Endodermal cell (in vitro differentiated cells): ENCODE measurements around the gene EIF4G2. TPM values are rescaled to one million over a fixed set of nuclear protein-coding genes. Genes with fewer than 3 reads are reported as not detected.

ENCODE experiments used
- DNase-seq: peaks from one replicate; pipeline ENCODE4 v3.0.0-alpha.2; 2017
- H3K27ac ChIP-seq: 2 replicates; pipeline ENCODE4 v1.5.1; 2013; ENCODE audit warnings: mild to moderate bottlenecking, low read depth, low read length, moderate library complexity
- H3K27me3 ChIP-seq: 2 replicates; pipeline ENCODE4 v1.6.1; 2013; ENCODE audit warnings: mild to moderate bottlenecking, low read length, moderate library complexity; ENCODE audit not compliant: insufficient read depth, control insufficient read depth, poor library complexity, severe bottlenecking
- H3K36me3 ChIP-seq: 2 replicates; pipeline ENCODE4 v1.7.0; 2013; ENCODE audit warnings: mild to moderate bottlenecking, low read length, moderate library complexity; ENCODE audit not compliant: control insufficient read depth, insufficient read depth
- H3K4me1 ChIP-seq: one replicate; pipeline ENCODE4 v1.7.0; 2013; ENCODE audit warnings: low read length; ENCODE audit not compliant: control insufficient read depth, insufficient read depth
- H3K4me3 ChIP-seq: 2 replicates; pipeline ENCODE4 v1.5.1; 2013; ENCODE audit warnings: mild to moderate bottlenecking, low read length, moderate library complexity
- H3K9ac ChIP-seq: 2 replicates; pipeline ENCODE4 v1.6.1; 2013; ENCODE audit warnings: mild to moderate bottlenecking, low read length, moderate library complexity; ENCODE audit not compliant: poor library complexity, severe bottlenecking; ENCODE audit errors: extremely low read depth
- H3K9me3 ChIP-seq: 2 replicates; pipeline ENCODE4 v1.6.1; 2013; ENCODE audit warnings: mild to moderate bottlenecking, low read length, moderate library complexity; ENCODE audit not compliant: control insufficient read depth
- H3K27ac Mint-ChIP-seq: 2 replicates; pipeline ENCODE4 v1.8.0; 2020; ENCODE audit warnings: mixed read lengths
- H3K27me3 Mint-ChIP-seq: 2 replicates; pipeline ENCODE4 v1.8.0; 2021; ENCODE audit warnings: mild to moderate bottlenecking, mixed read lengths; ENCODE audit not compliant: insufficient read depth
- H3K36me3 Mint-ChIP-seq: 2 replicates; pipeline ENCODE4 v1.8.0; 2020; ENCODE audit warnings: low read depth, mixed read lengths
- H3K4me1 Mint-ChIP-seq: 2 replicates; pipeline ENCODE4 v1.8.0; 2020; ENCODE audit warnings: mixed read lengths
- H3K4me3 Mint-ChIP-seq: 2 replicates; pipeline ENCODE4 v1.8.0; 2020; ENCODE audit warnings: mild to moderate bottlenecking, moderate library complexity, mixed read lengths
- H3K9me3 Mint-ChIP-seq: 2 replicates; pipeline ENCODE4 v1.8.0; 2020; ENCODE audit warnings: mild to moderate bottlenecking, mixed read lengths
- CTCF ChIP-seq: fragments of 200-600 bp; sonication (generic); conservative IDR thresholded peaks from 2 replicates; pipeline ENCODE4 v1.5.0; 2021; ENCODE audit warnings: antibody characterized with exemption, mild to moderate bottlenecking
- WGBS, 2 experiments: methylation state at CpG; one replicate each; pipeline versions ENCODE4 v1.1.5 to v1.1.7; 2013; ENCODE audit warnings: missing lambda C conversion rate in 2 of 2, mixed read lengths in 1 of 2; ENCODE audit not compliant: insufficient coverage in 1 of 2, insufficient read length in 1 of 2; 5-methylcytosine and 5-hydroxymethylcytosine counted together
- total RNA-seq, 2 donors: library from RNA; stranded (reverse); fragmentation: NEBNext Ultra II Directional in 1 of 2; extraction: Animal tissue kit (Norgen Biotek cat#: 25700) in 1 of 2; gene quantifications; 2 replicates in 1 of 2; 3 replicates in 1 of 2; pipeline ENCODE4 v1.2.1, GENCODE V29; 2021

The EIF4G2 gene
- total RNA-seq, 2 donors from 2014 or later, result 753 to 1,007 TPM

GRCh38 chr11:10846660-10847059 lies 37.9 kb upstream of the EIF4G2 start:
- Histone ChIP-seq H3K4me3 (no peak overlapping the region), H3K9me3 (no peaks in the 10 kb centered on the region), H3K9ac (no peak overlapping the region), H3K27me3 (no peaks in the 10 kb centered on the region), H3K4me1 (no peaks in the 10 kb centered on the region), H3K36me3 (peaks cover 5% of the 10 kb centered on the region), H3K27ac (no peak overlapping the region)
- Mint-ChIP-seq H3K27me3 (no peaks in the 10 kb centered on the region), H3K4me3 (no peak overlapping the region), H3K27ac (no peak overlapping the region), H3K4me1 (peaks cover 4% of the 10 kb centered on the region), H3K9me3 (no peaks in the 10 kb centered on the region), H3K36me3 (peaks cover 5% of the 10 kb centered on the region)
- no peak for TF ChIP-seq CTCF
- no peak for DNase-seq

- H3K27me3 ChIP-seq, result no peaks in the 10 kb centered on the region
- no peak overlapping the region for H3K9ac ChIP-seq
- H3K4me1 Mint-ChIP-seq, result peaks cover 4% of the 10 kb centered on the region
- H3K9me3 ChIP-seq, result no peaks in the 10 kb centered on the region
- H3K4me1 ChIP-seq, result no peaks in the 10 kb centered on the region
- H3K9me3 Mint-ChIP-seq, result no peaks in the 10 kb centered on the region
- H3K27ac ChIP-seq, result no peak overlapping the region
- H3K36me3 ChIP-seq, result no peaks in the 10 kb centered on the region
- H3K4me3 Mint-ChIP-seq, result no peak overlapping the region
- DNase-seq, result no peak
- TF ChIP-seq CTCF, result no peak
- H3K4me3 ChIP-seq, result no peak overlapping the region
- WGBS, 2 experiments, result 94 to 100% methylated on average over 1 to 2 of the region's 2 CpGs
- H3K27me3 Mint-ChIP-seq, result no peaks in the 10 kb centered on the region
- no peak overlapping the region for H3K27ac Mint-ChIP-seq
- no peaks in the 10 kb centered on the region for H3K36me3 Mint-ChIP-seq
Observed at GRCh38 chr11:10845589-10845988, 36.9 kb upstream of the EIF4G2 start.

GRCh38 chr11:10844796-10845195 lies 36.1 kb upstream of the EIF4G2 start:
- no peak overlapping the region for H3K9ac ChIP-seq
- no peaks in the 10 kb centered on the region for H3K27me3 ChIP-seq
- DNase-seq, result no peak
- no peaks in the 10 kb centered on the region for H3K4me1 ChIP-seq
- no peaks in the 10 kb centered on the region for H3K9me3 ChIP-seq
- H3K9me3 Mint-ChIP-seq, result no peaks in the 10 kb centered on the region
- H3K4me3 ChIP-seq, result no peak overlapping the region
- no peak overlapping the region for H3K27ac ChIP-seq
- no peaks in the 10 kb centered on the region for H3K27me3 Mint-ChIP-seq
- H3K4me1 Mint-ChIP-seq, result peaks cover 4% of the 10 kb centered on the region
- H3K36me3 ChIP-seq, result no peaks in the 10 kb centered on the region
- no peak overlapping the region for H3K27ac Mint-ChIP-seq
- H3K4me3 Mint-ChIP-seq, result no peak overlapping the region
- no peaks in the 10 kb centered on the region for H3K36me3 Mint-ChIP-seq
- TF ChIP-seq CTCF, result no peak
